PFSK-1 (cell line): ENCODE measurements around the gene SIX2.

Experiments
- FOXP2 ChIP-seq: optimal IDR thresholded peaks from 2 replicates; pipeline ENCODE3; 2011; ENCODE audit warnings: borderline replicate concordance, control low read depth, inconsistent platforms; ENCODE audit not compliant: insufficient read depth; ENCODE audit errors: extremely low read length, extremely low read depth
- POLR2AphosphoS5 ChIP-seq: IDR thresholded peaks from 2 replicates; pipeline ENCODE4 v1.6.1; 2012; ENCODE audit warnings: low read depth, mild to moderate bottlenecking, control low read depth, low read length, moderate library complexity
- REST ChIP-seq, 2 experiments: IDR thresholded peaks; 2 replicates each; pipeline versions ENCODE4 v1.6.1 to v1.8.0; 2011 to 2012; ENCODE audit warnings: low read depth in 2 of 2, low read length in 2 of 2, control low read depth in 1 of 2, inconsistent platforms in 1 of 2, mild to moderate bottlenecking in 1 of 2, moderate library complexity in 1 of 2; ENCODE audit not compliant: insufficient read depth in 1 of 2

DNA sequence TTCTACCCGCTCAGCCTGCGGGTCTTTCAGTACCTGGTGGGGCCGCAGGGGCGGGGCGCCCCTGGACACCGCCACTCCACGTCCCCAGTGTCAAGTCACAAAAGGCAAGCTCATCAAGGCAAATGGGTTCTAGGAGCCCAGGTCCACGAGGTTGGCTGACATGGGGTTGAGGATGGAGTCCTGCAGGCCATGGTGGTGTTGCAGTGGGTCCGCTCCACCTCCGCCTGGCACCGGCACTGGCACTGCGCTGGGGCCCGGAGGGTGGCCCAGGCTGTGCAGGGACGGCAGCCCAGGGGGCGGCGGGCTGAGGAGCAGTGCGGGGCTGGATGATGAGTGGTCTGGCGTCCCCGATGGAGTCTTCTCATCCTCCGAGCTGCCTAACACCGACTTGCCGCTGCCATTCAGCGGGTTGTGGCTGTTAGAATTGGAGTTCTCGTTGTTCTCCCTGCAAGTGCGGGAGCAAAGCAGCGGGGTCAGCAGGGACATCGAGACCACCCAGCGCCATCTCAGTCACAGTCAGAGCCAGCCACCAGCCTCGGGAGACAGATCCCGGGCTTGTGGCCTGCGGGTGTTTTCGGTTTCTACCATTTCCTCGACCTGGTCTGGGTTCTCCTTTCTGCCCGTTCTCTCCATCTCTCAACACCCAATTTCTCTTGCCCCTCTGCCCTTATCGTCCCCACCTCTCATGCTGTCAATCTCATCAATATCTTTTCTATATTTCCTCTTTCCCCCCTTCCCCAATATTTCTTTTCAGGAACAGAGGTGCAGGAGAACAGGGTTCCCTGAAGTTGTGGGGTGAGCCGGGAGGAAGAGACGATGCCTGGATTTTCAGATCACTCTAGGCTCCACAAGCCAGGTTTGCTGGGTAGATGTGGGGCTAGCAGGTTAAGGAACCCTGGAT, 3.0 kb downstream of the SIX2 start:
- TF ChIP-seq POLR2AphosphoS5 (no peak), REST (IDR thresholded peaks at IDR 0.05; ENCODE audit: insufficient read depth in 1 of 2, low read depth in 2 of 2, low read length in 2 of 2) (no peak), FOXP2 (no peak)
